K562 (cell line): ENCODE measurements around the gene HTRA3. TPM values are rescaled to one million over a fixed set of nuclear protein-coding genes. Genes with fewer than 3 reads are reported as not detected.
A peak's percentile ranks its signal among the peaks of the same experiment; 100 is the strongest.

Experiments
- ADNP ChIP-seq: fragments of 200-800 bp; sonication (Bioruptor generic); IDR thresholded peaks from 2 replicates; pipeline ENCODE4 v1.6.1; 2016; ENCODE audit warnings: missing genetic modification characterization, missing compliant biosample characterization
- NR2C1 ChIP-seq, 2 experiments: fragments of 450-650 bp; IDR thresholded peaks; 2 replicates each; pipeline ENCODE4 v1.6.1; 2017; ENCODE audit warnings: mild to moderate bottlenecking in 2 of 2, antibody characterized with exemption in 1 of 2, inconsistent platforms in 1 of 2, missing compliant biosample characterization in 1 of 2, missing genetic modification characterization in 1 of 2
- POLR2G ChIP-seq: fragments of 200-400 bp; formaldehyde crosslinking; IDR thresholded peaks from 2 replicates; pipeline ENCODE4 v1.6.1; 2017; ENCODE audit warnings: low read depth, mild to moderate bottlenecking, antibody characterized with exemption, low read length, moderate library complexity
- RUNX1 ChIP-seq: sonication (generic); IDR thresholded peaks from 2 replicates; pipeline ENCODE4 v1.6.1; 2016; ENCODE audit warnings: antibody characterized with exemption, low read depth
- SMAD4 ChIP-seq: fragments of 250-450 bp; sonication (Bioruptor Pico); conservative IDR thresholded peaks from 2 replicates; pipeline ENCODE4 v1.8.0; 2021; ENCODE audit warnings: inconsistent platforms, mild to moderate bottlenecking, moderate library complexity
- SREBF2 ChIP-seq: sonication (generic); formaldehyde crosslinking; IDR thresholded peaks from 2 replicates; pipeline ENCODE4 v1.4.0; 2020; ENCODE audit warnings: mild to moderate bottlenecking, missing genetic modification reagents
- STAG1 ChIP-seq: sonication (generic); formaldehyde crosslinking; IDR thresholded peaks from 2 replicates; pipeline ENCODE4 v1.5.0; 2020; ENCODE audit warnings: missing genetic modification reagents, borderline replicate concordance
- TOE1 ChIP-seq, 2 experiments: fragments of 450-650 bp in 1 of 2; sonication (generic) in 1 of 2; formaldehyde crosslinking in 1 of 2; IDR thresholded peaks; 2 replicates each; pipeline versions ENCODE4 v1.7.1 to v1.8.0; 2016 to 2022; ENCODE audit warnings: borderline replicate concordance in 2 of 2, mild to moderate bottlenecking in 2 of 2, antibody characterized with exemption in 1 of 2, inconsistent platforms in 1 of 2, low read depth in 1 of 2, missing genetic modification reagents in 1 of 2, moderate library complexity in 1 of 2
- ZFX ChIP-seq: sonication (generic); formaldehyde crosslinking; IDR thresholded peaks from 2 replicates; pipeline ENCODE4 v1.8.0; 2022; ENCODE audit warnings: mild to moderate bottlenecking, missing genetic modification reagents, moderate library complexity
- ZNF24 ChIP-seq: fragments of 450-650 bp; IDR thresholded peaks from 2 replicates; pipeline ENCODE4 v1.6.1; 2016
- ZNF76 ChIP-seq: fragments of 250-450 bp; sonication (Bioruptor Pico); IDR thresholded peaks from 2 replicates; pipeline ENCODE4 v1.4.0; 2020; ENCODE audit warnings: mild to moderate bottlenecking, moderate library complexity, borderline replicate concordance
- polyA plus RNA-seq, 8 experiments: library from polyadenylated mRNA; depleted of rRNA in 4 of 8; stranded (reverse) in 5 of 8; unstranded in 3 of 8; fragments of >200 nt; fragmentation: Nextera tagmentation in 2 of 8; fragmentation: Illumina TruSeq in 1 of 8; extraction: Ambion mirVana in 2 of 8; extraction: Trizol in 1 of 8; gene quantifications; 2 replicates each; pipeline versions ENCODE4 v1.2.1 to v1.2.3, GENCODE V29; 2011 to 2014; ENCODE audit warnings: inconsistent platforms in 1 of 8, missing spikeins in 1 of 8
- total RNA-seq, 7 experiments: library from RNA; depleted of rRNA in 6 of 7; stranded (reverse); fragments of >200 nt in 6 of 7; fragmentation: Illumina TruSeq in 2 of 7; extraction: Trizol in 2 of 7; gene quantifications; 2 replicates each; pipeline versions ENCODE4 v1.2.1 to v1.2.3, GENCODE V29; 2011 to 2021; ENCODE audit warnings: low replicate concordance in 1 of 7
- TF ChIP-seq, protein P1 (sequence below), 2 experiments: IDR thresholded peaks; 2 replicates each; pipeline ENCODE4 v1.6.1; 2011; ENCODE audit warnings: borderline replicate concordance in 1 of 2, control low read depth in 1 of 2, low read depth in 1 of 2, low read length in 1 of 2, mild to moderate bottlenecking in 1 of 2, mixed read lengths in 1 of 2, moderate library complexity in 1 of 2; ENCODE audit not compliant: insufficient read depth in 1 of 2, insufficient read length in 1 of 2, poor library complexity in 1 of 2, severe bottlenecking in 1 of 2; ENCODE audit errors: extremely low read depth in 1 of 2
- TF ChIP-seq, protein P2 (sequence below), 2 experiments: fragments of 200-800 bp in 1 of 2; sonication (Bioruptor generic) in 1 of 2; sonication (generic) in 1 of 2; formaldehyde crosslinking in 1 of 2; IDR thresholded peaks in 1 of 2; conservative IDR thresholded peaks in 1 of 2; 2 replicates each; pipeline versions ENCODE4 v1.5.0 to v1.6.1; 2016 to 2020; ENCODE audit warnings: missing compliant biosample characterization in 1 of 2, missing genetic modification characterization in 1 of 2, missing genetic modification reagents in 1 of 2
- TF ChIP-seq, protein P3 (sequence below): sonication (generic); formaldehyde crosslinking; IDR thresholded peaks from 2 replicates; pipeline ENCODE4 v1.8.0; 2022; ENCODE audit warnings: missing genetic modification reagents, mild to moderate bottlenecking, moderate library complexity, borderline replicate concordance
- TF ChIP-seq, protein P4 (sequence below): sonication (generic); formaldehyde crosslinking; IDR thresholded peaks from 2 replicates; pipeline ENCODE4 v1.9.0; 2022; ENCODE audit warnings: mild to moderate bottlenecking, missing genetic modification reagents
- TF ChIP-seq, protein P5 (sequence below), 2 experiments: fragments of 150-350 bp in 1 of 2; IDR thresholded peaks; 2 replicates each; pipeline ENCODE4 v1.6.1; 2012 to 2016; ENCODE audit warnings: low read depth in 2 of 2, low read length in 2 of 2, mild to moderate bottlenecking in 1 of 2, moderate library complexity in 1 of 2

HTRA3 gene
- total and polyA plus RNA-seq, 9 of the 15 experiments (the other 6 are each of a cell fraction or from before 2014, with no cell fraction given) = 0.04 TPM; not detected in 8

- TF ChIP-seq, protein P1, sequence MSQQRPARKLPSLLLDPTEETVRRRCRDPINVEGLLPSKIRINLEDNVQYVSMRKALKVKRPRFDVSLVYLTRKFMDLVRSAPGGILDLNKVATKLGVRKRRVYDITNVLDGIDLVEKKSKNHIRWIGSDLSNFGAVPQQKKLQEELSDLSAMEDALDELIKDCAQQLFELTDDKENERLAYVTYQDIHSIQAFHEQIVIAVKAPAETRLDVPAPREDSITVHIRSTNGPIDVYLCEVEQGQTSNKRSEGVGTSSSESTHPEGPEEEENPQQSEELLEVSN (IDR thresholded peaks at IDR 0.05; ENCODE audit: borderline replicate concordance in 1 of 2, extremely low read depth in 1 of 2, insufficient read depth in 1 of 2, insufficient read length in 1 of 2, low read depth in 1 of 2, low read length in 1 of 2, poor library complexity in 1 of 2, severe bottlenecking in 1 of 2) = peak; percentile 15 to 79
- TF ChIP-seq SREBF2 (CRISPR knock-in tag) = no peak
- no peak for TF ChIP-seq NR2C1 (IDR thresholded peaks at IDR 0.05)
- peak; percentile 75 for TF ChIP-seq NR2C1 (tag; IDR thresholded peaks at IDR 0.05)
- peak; percentile 25; the same call in 1 of the 2 replicates for TF ChIP-seq TOE1 (IDR thresholded peaks at IDR 0.05; ENCODE audit: borderline replicate concordance)
- TF ChIP-seq TOE1 (CRISPR knock-in tag; IDR thresholded peaks at IDR 0.05; ENCODE audit: borderline replicate concordance, low read depth) = no peak
- TF ChIP-seq RUNX1 = 0 out of 2 replicates have a peak, but pooled peaks have one; percentile 60
- TF ChIP-seq, protein P2, sequence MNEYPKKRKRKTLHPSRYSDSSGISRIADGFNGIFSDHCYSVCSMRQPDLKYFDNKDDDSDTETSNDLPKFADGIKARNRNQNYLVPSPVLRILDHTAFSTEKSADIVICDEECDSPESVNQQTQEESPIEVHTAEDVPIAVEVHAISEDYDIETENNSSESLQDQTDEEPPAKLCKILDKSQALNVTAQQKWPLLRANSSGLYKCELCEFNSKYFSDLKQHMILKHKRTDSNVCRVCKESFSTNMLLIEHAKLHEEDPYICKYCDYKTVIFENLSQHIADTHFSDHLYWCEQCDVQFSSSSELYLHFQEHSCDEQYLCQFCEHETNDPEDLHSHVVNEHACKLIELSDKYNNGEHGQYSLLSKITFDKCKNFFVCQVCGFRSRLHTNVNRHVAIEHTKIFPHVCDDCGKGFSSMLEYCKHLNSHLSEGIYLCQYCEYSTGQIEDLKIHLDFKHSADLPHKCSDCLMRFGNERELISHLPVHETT (CRISPR knock-in tag; conservative IDR thresholded peaks at IDR 0.05 in 1 of 2, IDR thresholded peaks at IDR 0.05 in 1 of 2) = 0 out of 4 replicates have a peak, but pooled peaks of 1 of the 2 experiments have one; percentile 20
- TF ChIP-seq ZNF24 = peak; percentile 10; the same call in 1 of the 2 replicates
- TF ChIP-seq POLR2G = 0 out of 2 replicates have a peak, but pooled peaks have one; percentile 31
- 0 out of 2 replicates have a peak, but pooled peaks have one; percentile 11 for TF ChIP-seq SMAD4 (CRISPR knock-in tag)
- TF ChIP-seq STAG1 (CRISPR knock-in tag) = peak; percentile 91
- TF ChIP-seq ADNP (tag) = no peak
- TF ChIP-seq ZNF76 (CRISPR knock-in tag) = no peak
- TF ChIP-seq, protein P3, sequence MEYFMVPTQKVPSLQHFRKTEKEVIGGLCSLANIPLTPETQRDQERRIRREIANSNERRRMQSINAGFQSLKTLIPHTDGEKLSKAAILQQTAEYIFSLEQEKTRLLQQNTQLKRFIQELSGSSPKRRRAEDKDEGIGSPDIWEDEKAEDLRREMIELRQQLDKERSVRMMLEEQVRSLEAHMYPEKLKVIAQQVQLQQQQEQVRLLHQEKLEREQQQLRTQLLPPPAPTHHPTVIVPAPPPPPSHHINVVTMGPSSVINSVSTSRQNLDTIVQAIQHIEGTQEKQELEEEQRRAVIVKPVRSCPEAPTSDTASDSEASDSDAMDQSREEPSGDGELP (CRISPR knock-in tag) = peak; percentile 73; the same call in 1 of the 2 replicates
- TF ChIP-seq, protein P4, sequence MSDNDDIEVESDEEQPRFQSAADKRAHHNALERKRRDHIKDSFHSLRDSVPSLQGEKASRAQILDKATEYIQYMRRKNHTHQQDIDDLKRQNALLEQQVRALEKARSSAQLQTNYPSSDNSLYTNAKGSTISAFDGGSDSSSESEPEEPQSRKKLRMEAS (CRISPR knock-in tag) = peak; percentile 69
- TF ChIP-seq, protein P5, sequence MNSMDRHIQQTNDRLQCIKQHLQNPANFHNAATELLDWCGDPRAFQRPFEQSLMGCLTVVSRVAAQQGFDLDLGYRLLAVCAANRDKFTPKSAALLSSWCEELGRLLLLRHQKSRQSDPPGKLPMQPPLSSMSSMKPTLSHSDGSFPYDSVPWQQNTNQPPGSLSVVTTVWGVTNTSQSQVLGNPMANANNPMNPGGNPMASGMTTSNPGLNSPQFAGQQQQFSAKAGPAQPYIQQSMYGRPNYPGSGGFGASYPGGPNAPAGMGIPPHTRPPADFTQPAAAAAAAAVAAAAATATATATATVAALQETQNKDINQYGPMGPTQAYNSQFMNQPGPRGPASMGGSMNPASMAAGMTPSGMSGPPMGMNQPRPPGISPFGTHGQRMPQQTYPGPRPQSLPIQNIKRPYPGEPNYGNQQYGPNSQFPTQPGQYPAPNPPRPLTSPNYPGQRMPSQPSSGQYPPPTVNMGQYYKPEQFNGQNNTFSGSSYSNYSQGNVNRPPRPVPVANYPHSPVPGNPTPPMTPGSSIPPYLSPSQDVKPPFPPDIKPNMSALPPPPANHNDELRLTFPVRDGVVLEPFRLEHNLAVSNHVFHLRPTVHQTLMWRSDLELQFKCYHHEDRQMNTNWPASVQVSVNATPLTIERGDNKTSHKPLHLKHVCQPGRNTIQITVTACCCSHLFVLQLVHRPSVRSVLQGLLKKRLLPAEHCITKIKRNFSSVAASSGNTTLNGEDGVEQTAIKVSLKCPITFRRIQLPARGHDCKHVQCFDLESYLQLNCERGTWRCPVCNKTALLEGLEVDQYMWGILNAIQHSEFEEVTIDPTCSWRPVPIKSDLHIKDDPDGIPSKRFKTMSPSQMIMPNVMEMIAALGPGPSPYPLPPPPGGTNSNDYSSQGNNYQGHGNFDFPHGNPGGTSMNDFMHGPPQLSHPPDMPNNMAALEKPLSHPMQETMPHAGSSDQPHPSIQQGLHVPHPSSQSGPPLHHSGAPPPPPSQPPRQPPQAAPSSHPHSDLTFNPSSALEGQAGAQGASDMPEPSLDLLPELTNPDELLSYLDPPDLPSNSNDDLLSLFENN (IDR thresholded peaks at IDR 0.05; ENCODE audit: low read depth in 2 of 2, low read length in 2 of 2) = 0 out of 4 replicates have a peak, but pooled peaks of 1 of the 2 experiments have one; percentile 40
- TF ChIP-seq ZFX (CRISPR knock-in tag) = 0 out of 2 replicates have a peak, but pooled peaks have one; percentile 24
Observed at GRCh38 chr4:8241895-8242696, 27.5 kb upstream of the HTRA3 start (continued).
